ENCODE measurements around the gene DSG4. TPM values are rescaled to one million over a fixed set of nuclear protein-coding genes. Genes with fewer than 3 reads are reported as not detected.
"Not testable (repeated sequence)": the region's sequence is repeated elsewhere in the genome, so short reads cannot be mapped to it uniquely, and the experiment has no call there.

The DSG4 gene
- total RNA-seq, result not detected

GRCh38 chr18:31376477-31376876, at the start of gene DSG4:
TSS of gene DSG4 (plus strand) at chr18:31376777. CDS start at chr18:31376912, 135 bp downstream.
- ChIA-PET POLR2A (no interaction called here), CTCF (no interaction called here)
- no peak for DNase-seq
- H3K4me1 Mint-ChIP-seq (ENCODE audit: low read depth), result no peaks in the 10 kb centered on the region
- intact Hi-C loops (cut with micrococcal nuclease), result no loop called here
- no peaks in the 10 kb centered on the region for H3K36me3 Mint-ChIP-seq
- H3K4me3 Mint-ChIP-seq, result no peak within 1 kb of the TSS
- no peak within 1 kb of the TSS for H3K27ac Mint-ChIP-seq
- no peaks in the 10 kb centered on the region for H3K9me3 Mint-ChIP-seq
- H3K27me3 Mint-ChIP-seq, result no peaks in the 10 kb centered on the region

GRCh38 chr18:31329787-31330438, 46.7 kb upstream of the DSG4 start:
- Mint-ChIP-seq H3K27ac (no peak overlapping the region), H3K4me3 (no peak overlapping the region), H3K36me3 (no peaks in the 10 kb centered on the region), H3K4me1 (ENCODE audit: low read depth) (no peaks in the 10 kb centered on the region), H3K27me3 (no peaks in the 10 kb centered on the region), H3K9me3 (no peaks in the 10 kb centered on the region)
- DNase-seq, result no peak
- intact Hi-C loops (cut with micrococcal nuclease), result no loop called here
- CTCF ChIA-PET, result no interaction called here
- POLR2A ChIA-PET, result no interaction called here

GRCh38 chr18:31343454-31343853, 33.1 kb upstream of the DSG4 start:
- intact Hi-C loops (cut with micrococcal nuclease), result no loop called here
- Mint-ChIP-seq H3K4me1 (ENCODE audit: low read depth) (no peaks in the 10 kb centered on the region), H3K36me3 (no peaks in the 10 kb centered on the region), H3K27ac (no peak overlapping the region), H3K9me3 (no peaks in the 10 kb centered on the region), H3K4me3 (no peak overlapping the region), H3K27me3 (no peaks in the 10 kb centered on the region)
- ChIA-PET POLR2A (no interaction called here), CTCF (no interaction called here)
- no peak for DNase-seq

GRCh38 chr18:31353336-31353735, 23.2 kb upstream of the DSG4 start:
- H3K27me3 Mint-ChIP-seq; CTCF ChIA-PET; H3K4me1 Mint-ChIP-seq (ENCODE audit: low read depth); POLR2A ChIA-PET; intact Hi-C loops (cut with micrococcal nuclease); H3K36me3 Mint-ChIP-seq; H3K27ac Mint-ChIP-seq; H3K4me3 Mint-ChIP-seq; DNase-seq; H3K9me3 Mint-ChIP-seq: not testable (repeated sequence)

- DNase-seq, result no peak
- Mint-ChIP-seq H3K27ac (no peak overlapping the region), H3K9me3 (peaks cover 8% of the 10 kb centered on the region), H3K27me3 (no peaks in the 10 kb centered on the region), H3K4me3 (no peak overlapping the region), H3K36me3 (no peaks in the 10 kb centered on the region), H3K4me1 (ENCODE audit: low read depth) (no peaks in the 10 kb centered on the region)
- intact Hi-C loops (cut with micrococcal nuclease), result no loop called here
- POLR2A ChIA-PET, result no interaction called here
- CTCF ChIA-PET, result no interaction called here
These were observed 21.6 kb upstream of the DSG4 start for GRCh38 chr18:31354990-31355389.

- no peaks in the 10 kb centered on the region for H3K4me1 Mint-ChIP-seq (ENCODE audit: low read depth)
- H3K4me3 Mint-ChIP-seq, result no peak overlapping the region
- ChIA-PET POLR2A (no interaction called here), CTCF (no interaction called here)
- no peak overlapping the region for H3K27ac Mint-ChIP-seq
- H3K36me3 Mint-ChIP-seq, result no peaks in the 10 kb centered on the region
- intact Hi-C loops (cut with micrococcal nuclease), result no loop called here
- no peaks in the 10 kb centered on the region for H3K27me3 Mint-ChIP-seq
- peaks cover 8% of the 10 kb centered on the region for H3K9me3 Mint-ChIP-seq
- no peak for DNase-seq
These were observed 20.6 kb upstream of the DSG4 start for GRCh38 chr18:31356025-31356424.

GRCh38 chr18:31364190-31364589, 12.4 kb upstream of the DSG4 start:
- H3K27me3 Mint-ChIP-seq, result no peaks in the 10 kb centered on the region
- ChIA-PET POLR2A (no interaction called here), CTCF (no interaction called here)
- H3K4me1 Mint-ChIP-seq (ENCODE audit: low read depth), result no peaks in the 10 kb centered on the region
- no peak for DNase-seq
- H3K4me3 Mint-ChIP-seq, result no peak overlapping the region
- H3K27ac Mint-ChIP-seq, result no peak overlapping the region
- intact Hi-C loops (cut with micrococcal nuclease), result no loop called here
- peaks cover 2% of the 10 kb centered on the region for H3K9me3 Mint-ChIP-seq
- no peaks in the 10 kb centered on the region for H3K36me3 Mint-ChIP-seq

GRCh38 chr18:31369478-31369877, 7.1 kb upstream of the DSG4 start:
- no peaks in the 10 kb centered on the region for H3K27me3 Mint-ChIP-seq
- DNase-seq, result no peak

GRCh38 chr18:31371989-31372388, 4.6 kb upstream of the DSG4 start:
- no peak overlapping the region for H3K27ac Mint-ChIP-seq
- intact Hi-C loops (cut with micrococcal nuclease), result no loop called here

More at GRCh38 chr18:31369478-31369877, 7.1 kb upstream of the DSG4 start:
- CTCF ChIA-PET, result no interaction called here
- POLR2A ChIA-PET, result no interaction called here
- intact Hi-C loops (cut with micrococcal nuclease), result no loop called here
- Mint-ChIP-seq H3K4me3 (no peak overlapping the region), H3K27ac (no peak overlapping the region), H3K4me1 (ENCODE audit: low read depth) (no peaks in the 10 kb centered on the region), H3K9me3 (no peaks in the 10 kb centered on the region), H3K36me3 (no peaks in the 10 kb centered on the region)

GRCh38 chr18:31373641-31374040, 2.9 kb upstream of the DSG4 start:
- DNase-seq, result no peak
- H3K4me1 Mint-ChIP-seq (ENCODE audit: low read depth), result no peaks in the 10 kb centered on the region
- ChIA-PET POLR2A (no interaction called here), CTCF (no interaction called here)
- intact Hi-C loops (cut with micrococcal nuclease), result no loop called here
- H3K36me3 Mint-ChIP-seq, result no peaks in the 10 kb centered on the region
- no peaks in the 10 kb centered on the region for H3K9me3 Mint-ChIP-seq
- no peaks in the 10 kb centered on the region for H3K27me3 Mint-ChIP-seq
- no peak overlapping the region for H3K27ac Mint-ChIP-seq
- no peak overlapping the region for H3K4me3 Mint-ChIP-seq

More at GRCh38 chr18:31371989-31372388, 4.6 kb upstream of the DSG4 start:
- POLR2A ChIA-PET, result no interaction called here
- DNase-seq, result no peak
- no peaks in the 10 kb centered on the region for H3K27me3 Mint-ChIP-seq
- CTCF ChIA-PET, result no interaction called here
- no peaks in the 10 kb centered on the region for H3K36me3 Mint-ChIP-seq
- H3K4me1 Mint-ChIP-seq (ENCODE audit: low read depth), result no peaks in the 10 kb centered on the region
- H3K9me3 Mint-ChIP-seq, result no peaks in the 10 kb centered on the region
- no peak overlapping the region for H3K4me3 Mint-ChIP-seq

GRCh38 chr18:31380912-31381311, 4.3 kb downstream of the DSG4 start:
- intact Hi-C loops (cut with micrococcal nuclease), result no loop called here
- POLR2A ChIA-PET, result no interaction called here
- Mint-ChIP-seq H3K36me3 (no peaks in the 10 kb centered on the region), H3K27ac (no peak overlapping the region), H3K4me3 (no peak overlapping the region), H3K9me3 (no peaks in the 10 kb centered on the region), H3K4me1 (ENCODE audit: low read depth) (no peaks in the 10 kb centered on the region), H3K27me3 (no peaks in the 10 kb centered on the region)
- CTCF ChIA-PET, result no interaction called here
- no peak for DNase-seq

- Mint-ChIP-seq H3K27ac (no peak overlapping the region), H3K9me3 (no peaks in the 10 kb centered on the region), H3K36me3 (no peaks in the 10 kb centered on the region), H3K4me3 (no peak overlapping the region), H3K4me1 (ENCODE audit: low read depth) (no peaks in the 10 kb centered on the region), H3K27me3 (no peaks in the 10 kb centered on the region)
- CTCF ChIA-PET, result no interaction called here
- POLR2A ChIA-PET, result no interaction called here
- no peak for DNase-seq
- intact Hi-C loops (cut with micrococcal nuclease), result no loop called here
These were observed 5.5 kb downstream of the DSG4 start for GRCh38 chr18:31382107-31382506.

- Mint-ChIP-seq H3K27ac (no peak overlapping the region), H3K4me1 (ENCODE audit: low read depth) (no peaks in the 10 kb centered on the region), H3K9me3 (no peaks in the 10 kb centered on the region), H3K4me3 (no peak overlapping the region), H3K27me3 (no peaks in the 10 kb centered on the region), H3K36me3 (no peaks in the 10 kb centered on the region)
- intact Hi-C loops (cut with micrococcal nuclease), result no loop called here
- POLR2A ChIA-PET, result no interaction called here
- DNase-seq, result no peak
- CTCF ChIA-PET, result no interaction called here
These were observed 10.2 kb downstream of the DSG4 start for GRCh38 chr18:31386741-31387140.

GRCh38 chr18:31393286-31393685, 16.7 kb downstream of the DSG4 start:
- no peak overlapping the region for H3K27ac Mint-ChIP-seq
- H3K27me3 Mint-ChIP-seq, result no peaks in the 10 kb centered on the region
- no peaks in the 10 kb centered on the region for H3K9me3 Mint-ChIP-seq
- ChIA-PET POLR2A (no interaction called here), CTCF (no interaction called here)
- no peaks in the 10 kb centered on the region for H3K4me1 Mint-ChIP-seq (ENCODE audit: low read depth)
- intact Hi-C loops (cut with micrococcal nuclease), result no loop called here
- no peaks in the 10 kb centered on the region for H3K36me3 Mint-ChIP-seq
- DNase-seq, result no peak
- H3K4me3 Mint-ChIP-seq, result no peak overlapping the region

All from activated CD4-positive, alpha-beta memory T cell treated with anti-CD3 and anti-CD28 coated beads for 36 hours (primary cell).